HCEC 1CT (cell line): Measurements from ENCODE around the gene RCBTB1.
"Not testable (repeated sequence)": the region's sequence is repeated elsewhere in the genome, so short reads cannot be mapped to it uniquely, and the experiment has no call there.

ENCODE experiments used
- DNase-seq: peaks from one replicate; pipeline ENCODE4 v3.0.0-alpha.2; 2017

The RCBTB1 gene

DNA sequence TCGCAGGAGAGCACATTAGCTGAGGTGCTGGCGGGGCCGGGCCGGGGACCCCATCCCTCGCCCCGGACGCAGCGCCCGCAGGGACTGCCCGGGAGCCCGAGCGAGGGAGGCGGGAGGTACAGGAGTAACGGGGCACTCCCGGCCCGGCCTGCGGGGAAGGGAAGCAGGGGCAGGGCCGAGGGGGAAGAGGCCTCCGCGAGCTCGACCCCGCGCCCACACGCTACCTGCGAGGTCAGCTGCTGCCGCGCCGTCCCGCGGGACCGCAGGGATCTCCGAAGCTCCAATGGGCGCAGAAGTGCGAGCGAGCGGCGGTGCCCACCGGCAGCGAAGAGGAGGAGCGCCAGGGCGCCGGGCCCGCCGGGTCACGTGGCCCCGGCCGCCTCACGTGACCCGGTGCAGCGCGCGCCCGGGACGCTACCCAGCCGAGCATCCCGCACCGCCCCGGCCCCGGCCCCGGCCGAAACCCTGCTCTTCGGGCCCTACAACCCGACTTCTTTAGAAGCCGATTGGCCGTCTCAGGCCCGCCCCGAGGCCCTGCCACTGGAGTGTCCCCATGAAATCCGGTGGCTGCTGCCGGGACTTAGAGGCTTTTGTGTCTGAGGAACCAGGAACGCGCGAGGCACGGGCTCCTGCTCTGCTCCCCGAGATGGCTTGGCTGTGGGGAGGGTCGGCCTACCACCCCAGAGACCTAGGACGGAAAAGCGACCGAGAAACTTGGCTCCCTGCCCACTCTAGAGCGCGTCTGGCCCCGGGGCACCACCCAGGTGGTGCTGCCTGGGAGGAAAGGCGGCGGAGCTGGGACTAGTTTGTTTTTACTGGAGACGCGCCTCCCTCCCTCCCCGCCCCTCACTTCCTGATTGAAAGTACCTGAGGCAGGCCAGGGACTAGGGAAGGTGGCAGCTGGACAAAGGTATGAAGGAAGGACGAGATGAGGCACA is at the start of gene RCBTB1:
Gene RCBTB1, minus strand, starts transcription at position 339 of the 938 bp plus-strand sequence. CDS start 18,279 bp downstream, outside the sequence.
- peak; percentile 63 for DNase-seq

DNA sequence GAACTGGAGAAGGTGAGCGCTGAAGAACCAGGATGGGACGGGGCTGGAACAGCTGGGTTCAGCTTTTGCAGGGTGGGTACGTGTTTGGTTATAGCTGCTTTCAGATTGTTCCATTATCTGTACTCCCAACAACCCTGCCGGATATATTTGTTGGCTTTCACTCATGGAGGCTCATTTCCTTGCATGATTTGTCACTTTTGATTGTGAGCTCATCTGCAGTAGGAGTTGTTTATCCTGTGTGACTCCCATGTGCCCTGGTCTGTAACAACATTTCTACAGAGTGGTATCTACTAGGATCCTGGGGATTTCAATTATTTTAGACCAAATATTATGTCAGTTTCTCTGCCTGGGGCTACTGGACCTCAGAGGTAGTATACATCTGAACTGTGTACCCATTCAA is 48.4 kb upstream of the RCBTB1 start:
- DNase-seq: no peak

DNA sequence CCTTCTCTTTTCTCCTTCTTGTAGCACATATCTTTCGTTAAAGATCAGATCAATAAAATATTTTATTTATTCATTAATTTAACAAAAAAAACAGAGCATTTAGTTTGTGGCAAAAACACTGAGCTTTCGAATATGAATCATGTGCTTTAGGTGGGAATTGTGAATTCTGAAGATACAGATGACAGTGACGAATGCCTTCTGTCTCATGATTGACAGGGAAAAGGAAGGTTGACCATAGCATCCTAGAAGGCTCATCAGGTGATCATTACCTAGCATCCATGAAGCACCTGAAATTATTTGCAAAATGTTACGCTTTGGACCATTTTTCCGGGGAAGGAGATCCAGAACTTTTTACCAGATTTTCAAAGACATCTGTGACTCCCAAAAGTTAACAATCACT is 46.8 kb upstream of the RCBTB1 start:
- no peak for DNase-seq

DNA sequence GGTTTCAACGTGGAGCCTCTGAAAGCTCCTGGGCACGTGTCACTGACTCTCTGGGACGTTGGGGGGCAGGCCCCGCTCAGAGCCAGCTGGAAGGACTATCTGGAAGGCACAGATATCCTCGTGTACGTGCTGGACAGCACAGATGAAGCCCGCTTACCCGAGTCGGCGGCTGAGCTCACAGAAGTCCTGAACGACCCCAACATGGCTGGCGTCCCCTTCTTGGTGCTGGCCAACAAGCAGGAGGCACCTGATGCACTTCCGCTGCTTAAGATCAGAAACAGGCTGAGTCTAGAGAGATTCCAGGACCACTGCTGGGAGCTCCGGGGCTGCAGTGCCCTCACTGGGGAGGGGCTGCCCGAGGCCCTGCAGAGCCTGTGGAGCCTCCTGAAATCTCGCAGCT is 45.2 kb upstream of the RCBTB1 start:
- DNase-seq: no peak

DNA sequence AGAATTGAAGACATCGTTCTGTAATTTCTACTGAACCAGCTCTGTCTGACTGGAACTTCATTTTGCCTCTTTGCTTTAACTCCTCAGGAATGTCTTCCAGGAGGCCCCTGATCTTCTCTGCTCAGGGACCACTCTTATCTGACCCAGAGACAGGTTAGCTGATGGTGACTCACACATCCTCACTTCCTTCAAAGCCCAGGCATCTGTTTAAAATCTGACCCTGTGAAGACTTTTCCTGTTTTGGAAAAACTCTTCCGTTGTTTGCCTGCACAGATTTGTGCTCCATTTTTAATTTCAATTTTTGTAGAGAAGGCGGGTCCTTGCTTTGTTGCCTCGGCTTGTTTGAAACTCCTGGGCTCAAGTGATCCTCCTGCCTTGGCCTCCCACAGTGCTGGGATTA is 44.6 kb upstream of the RCBTB1 start:
- peak; percentile 11 for DNase-seq

DNA sequence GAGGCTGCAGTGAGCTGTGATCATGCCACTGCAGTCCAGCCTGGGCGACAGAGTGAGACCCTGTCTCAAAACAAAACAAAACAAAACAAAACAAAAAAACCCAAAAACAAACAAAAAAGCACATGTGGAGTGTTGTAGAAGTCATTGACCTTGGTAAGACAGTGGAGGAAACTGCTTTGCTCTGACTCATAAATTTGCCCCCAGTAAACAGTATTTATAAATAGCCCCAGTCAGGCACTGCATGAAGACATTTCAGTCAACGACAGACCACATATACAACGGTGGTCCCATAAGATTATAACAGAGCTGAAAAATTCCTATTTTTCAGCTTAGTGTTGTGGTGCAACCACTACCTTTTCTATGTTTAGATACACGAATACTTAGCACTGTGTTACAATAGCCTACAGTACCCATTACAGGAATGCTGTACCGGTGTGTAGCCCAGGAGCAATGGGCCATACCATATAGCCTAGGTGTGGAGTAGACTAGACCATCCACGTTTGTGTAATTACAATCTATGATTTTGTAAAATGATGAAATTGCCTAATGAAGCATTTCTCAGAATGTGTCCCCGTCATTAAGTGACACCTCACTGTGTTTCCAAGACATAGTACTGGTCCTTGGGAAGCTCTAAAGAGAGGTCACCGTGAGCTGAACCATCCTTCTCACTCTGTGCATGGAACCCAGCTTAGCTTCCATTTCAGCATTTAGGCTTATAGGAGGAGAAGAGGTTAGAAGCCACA is 44.0 kb upstream of the RCBTB1 start:
- DNase-seq: no peak

DNA sequence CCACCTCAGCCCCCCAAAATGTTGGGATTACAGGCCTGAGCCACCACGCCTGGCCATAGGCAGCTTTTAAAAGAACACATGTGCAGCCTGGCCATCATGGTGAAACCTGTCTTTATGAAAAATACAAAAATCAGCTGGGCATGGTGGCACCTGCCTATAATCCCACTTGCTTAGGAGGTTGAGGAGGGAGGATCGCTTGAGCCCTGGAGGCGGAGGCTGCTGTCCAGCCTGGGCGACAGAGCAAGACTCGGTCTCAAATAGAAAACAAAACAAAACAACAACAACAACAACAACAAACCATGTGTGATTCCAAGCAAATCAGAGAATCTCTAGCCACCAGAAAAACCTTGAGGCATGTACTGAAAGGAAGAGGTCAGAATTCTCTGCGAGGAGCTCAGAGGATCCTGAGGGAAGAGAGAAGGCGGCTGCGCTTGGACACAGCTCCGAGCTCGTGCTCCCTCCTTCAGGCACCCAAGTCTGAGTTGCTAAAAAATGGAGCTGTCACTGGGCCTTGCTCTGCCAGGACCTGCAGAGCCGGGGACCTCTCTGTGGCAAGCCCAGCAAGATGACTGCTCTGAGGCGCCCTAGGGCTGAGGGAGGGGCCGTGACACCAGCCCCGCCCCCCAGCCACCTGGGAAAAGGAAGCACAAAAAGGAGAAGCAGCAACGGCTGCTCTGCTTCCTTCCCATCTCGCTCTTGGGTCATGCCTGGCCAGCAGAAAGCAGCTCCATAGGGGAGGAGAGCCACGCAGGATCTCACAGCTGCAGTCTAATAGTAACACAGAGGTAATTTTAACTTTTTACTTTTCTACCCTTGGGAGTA is 42.7 kb upstream of the RCBTB1 start, which contains the start of gene ARL11:
Gene ARL11, plus strand, starts transcription at position 677 of the 822 bp plus-strand sequence. CDS start 1,941 bp downstream, outside the sequence.
- DNase-seq: no peak

DNA sequence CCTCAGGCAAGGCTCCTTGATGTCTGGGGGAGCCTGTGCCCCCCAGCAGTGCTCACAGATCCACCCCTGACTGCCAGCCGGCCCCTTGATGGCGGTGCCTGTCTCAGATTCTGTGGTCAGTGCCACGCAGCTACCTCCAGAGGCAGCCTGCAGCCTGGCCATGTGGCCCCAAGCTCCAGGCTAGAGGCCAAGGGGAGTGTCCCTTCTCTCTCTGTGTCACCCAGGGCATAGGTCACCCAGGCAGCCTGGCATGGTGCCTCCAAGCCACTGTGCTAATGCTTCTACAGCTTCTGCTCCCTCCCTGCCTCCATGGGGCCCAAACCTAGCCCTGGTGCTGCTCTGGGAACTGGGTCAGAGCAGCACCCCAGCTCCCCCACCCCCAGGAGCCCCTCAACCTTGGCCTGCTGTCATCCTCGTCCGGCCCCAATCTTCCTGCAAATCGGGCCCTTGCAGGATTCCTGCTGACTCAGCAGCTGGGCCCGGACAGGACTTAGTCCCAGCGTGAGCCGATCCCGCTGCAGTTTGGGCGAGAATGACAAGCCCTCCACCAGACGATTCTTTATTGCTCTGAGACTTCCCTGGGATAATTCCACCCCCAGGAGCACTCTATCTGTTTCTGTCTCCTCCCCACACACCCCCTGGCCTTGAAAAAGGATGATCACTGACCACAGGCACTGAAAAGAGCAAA is 40.2 kb upstream of the RCBTB1 start:
- peak; percentile 8 for DNase-seq

DNA sequence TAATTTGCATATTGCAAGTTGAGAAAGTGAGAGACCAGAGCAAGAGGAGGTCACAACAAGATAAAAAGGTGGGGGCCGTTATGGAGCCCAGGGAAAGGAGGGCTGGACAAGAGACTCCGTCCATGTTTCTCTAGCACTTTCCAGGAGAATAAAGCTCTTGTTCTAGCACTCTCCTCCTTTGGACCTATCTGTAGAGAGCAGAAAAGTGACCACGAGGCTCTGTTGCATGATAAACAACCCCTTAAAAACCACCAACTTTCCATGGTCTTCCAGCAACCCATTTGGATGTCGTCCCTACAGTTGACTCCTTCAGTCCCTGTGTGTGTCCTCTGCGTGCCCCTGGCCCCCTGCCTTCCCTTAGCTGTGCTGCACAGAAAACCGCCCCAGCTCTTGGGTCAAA is 38.9 kb upstream of the RCBTB1 start:
- no peak for DNase-seq

DNA sequence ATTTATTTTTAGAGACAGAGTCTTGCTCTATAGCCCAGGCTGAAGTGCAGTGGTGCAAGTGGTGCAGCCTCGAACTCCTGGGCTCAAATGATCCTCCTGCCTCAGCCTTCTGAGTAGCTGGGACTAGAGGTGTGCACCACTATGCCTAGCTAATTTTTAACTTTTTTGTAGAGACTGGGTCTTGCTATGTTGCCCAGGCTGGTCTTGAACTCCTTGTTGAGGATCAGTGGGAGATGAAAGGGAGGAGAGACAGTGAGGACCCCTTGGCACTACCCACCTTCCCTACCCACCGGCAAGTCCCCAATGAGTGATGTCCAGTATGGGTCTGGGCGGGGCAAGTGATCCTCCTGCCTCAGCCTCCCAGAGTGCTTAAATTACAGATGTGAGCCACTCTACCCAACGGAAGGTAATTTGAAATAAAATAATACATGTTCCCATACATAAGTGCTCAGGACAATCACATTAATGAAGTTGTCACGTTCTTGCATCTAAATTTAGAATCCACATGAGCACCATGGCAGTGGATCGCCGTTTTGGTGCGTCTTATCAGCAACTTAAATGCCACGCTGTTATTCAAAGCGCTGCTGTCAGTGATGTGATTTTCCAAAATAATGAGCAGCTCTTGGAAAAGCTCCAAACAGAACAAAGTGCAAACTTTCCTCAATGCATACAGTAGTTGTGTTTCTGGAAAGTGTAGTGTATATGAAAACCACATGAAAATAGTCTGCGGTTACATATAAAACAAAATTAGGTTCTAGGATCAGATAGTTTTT is 37.0 kb upstream of the RCBTB1 start:
- no peak for DNase-seq

DNA sequence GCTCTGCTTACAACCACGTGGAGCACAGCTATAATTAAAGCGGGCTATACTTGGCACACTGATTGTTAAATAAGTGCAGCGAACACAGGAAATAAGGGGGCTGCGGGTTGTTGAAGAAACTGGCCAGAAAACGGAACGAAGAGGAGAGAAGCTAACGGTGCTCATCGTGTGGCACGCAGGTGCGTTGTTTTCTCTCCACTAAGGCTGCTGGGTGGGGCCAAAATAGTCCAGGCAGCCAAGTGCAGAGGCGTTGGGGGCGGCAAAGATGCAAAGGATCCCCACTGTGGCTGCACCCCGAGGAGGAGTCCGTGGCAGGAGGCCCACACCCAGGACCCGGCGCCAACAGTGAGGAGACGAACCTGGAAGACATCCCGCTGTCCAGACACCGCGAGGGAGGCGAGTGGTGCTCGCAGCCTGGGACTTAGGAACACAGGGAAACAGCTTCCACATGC is 34.8 kb upstream of the RCBTB1 start:
- no peak for DNase-seq

DNA sequence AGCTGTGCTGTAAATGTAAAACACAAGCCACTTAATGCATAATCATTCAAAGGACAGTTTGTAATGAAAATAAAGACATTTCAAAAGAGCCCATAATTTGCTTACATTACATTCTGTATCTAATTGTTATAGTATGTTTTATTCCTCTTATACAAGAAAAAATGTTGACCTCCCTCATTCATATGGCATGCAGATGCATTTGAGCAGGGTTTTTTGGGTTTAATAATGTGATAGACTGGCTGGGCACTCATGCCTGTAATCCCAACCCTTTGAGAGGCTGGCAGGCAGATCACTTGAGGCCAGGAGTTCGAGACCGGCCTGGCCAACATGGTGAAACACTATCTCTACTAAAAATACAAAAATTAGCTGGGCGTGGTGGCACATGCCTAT is 31.3 kb upstream of the RCBTB1 start:
- DNase-seq: no peak

DNA sequence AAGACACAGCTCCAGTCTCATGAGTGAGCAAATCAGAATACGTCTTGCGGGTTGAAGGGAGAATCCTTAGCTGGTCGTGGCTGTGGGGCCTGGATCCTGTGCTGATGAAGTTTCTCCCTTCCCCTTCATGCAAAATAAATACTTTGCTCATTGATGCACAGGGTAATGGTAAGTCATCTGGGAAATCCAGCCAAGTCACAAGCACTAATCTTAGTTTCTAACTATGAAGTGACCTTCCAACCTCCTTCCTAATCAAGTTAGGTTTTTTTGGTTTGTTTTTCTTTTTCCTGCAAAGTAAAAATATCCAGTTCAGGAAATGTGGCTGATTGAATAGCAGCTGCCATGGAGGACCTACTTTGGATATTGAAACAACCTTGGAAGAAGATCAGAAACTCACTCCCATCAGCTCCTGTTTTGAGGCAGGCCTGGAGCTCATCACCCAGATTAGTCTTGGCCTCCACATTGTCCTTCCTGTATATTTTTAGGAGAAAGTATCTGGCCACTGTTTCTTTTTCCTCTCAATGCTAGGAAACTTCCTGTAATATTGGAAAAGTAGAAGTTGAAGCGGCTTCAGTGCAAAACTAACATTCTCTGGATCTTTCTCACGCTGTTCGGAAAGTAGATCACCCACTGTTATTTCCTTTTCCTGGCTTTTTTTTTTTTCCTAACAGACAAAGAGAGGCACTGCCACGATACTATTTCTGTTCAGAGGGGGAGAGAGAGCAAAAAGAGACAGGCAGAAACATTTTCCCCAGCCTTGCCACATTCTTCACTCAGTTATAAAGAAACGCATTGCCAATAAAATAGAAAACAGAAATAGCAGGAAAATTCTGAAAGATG is 30.7 kb upstream of the RCBTB1 start:
- no peak for DNase-seq

DNA sequence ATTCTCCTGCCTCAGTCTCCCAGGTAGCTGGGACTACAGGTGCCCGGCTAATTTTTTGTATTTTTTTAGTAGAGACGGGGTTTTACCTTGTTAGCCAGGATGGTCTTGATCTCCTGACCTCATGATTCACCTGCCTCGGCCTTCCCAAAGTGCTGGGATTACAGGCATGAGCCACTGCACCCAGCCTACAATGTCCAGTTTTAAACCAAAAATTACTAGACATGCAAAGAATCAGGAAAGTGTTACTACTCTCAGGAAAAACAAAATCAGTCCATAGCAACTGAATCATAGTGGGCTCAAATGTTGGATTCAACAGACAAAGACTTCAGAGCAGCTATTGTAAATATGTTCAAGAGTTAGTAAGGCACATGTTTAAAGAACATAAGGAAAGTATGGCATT is 26.7 kb upstream of the RCBTB1 start:
- DNase-seq: not testable (repeated sequence)

DNA sequence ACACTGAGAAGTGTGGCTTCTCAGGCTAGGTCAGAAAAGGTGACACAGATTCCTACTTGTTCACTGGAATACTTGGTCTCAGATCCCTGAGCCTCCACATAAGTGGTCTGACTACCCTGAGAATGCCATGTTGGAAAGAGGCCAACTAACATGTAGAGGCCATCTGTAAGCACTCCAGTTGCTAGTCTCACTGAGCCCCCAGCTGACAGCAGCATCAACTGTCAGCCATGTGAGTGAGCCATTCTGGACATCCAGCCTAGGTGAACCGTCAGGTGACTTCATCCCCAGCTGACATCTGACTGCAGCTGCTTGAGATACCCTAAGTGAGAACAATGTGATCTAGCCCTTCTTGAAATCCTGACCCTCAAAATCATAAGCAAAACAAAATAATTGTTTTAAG is 24.8 kb upstream of the RCBTB1 start:
- no peak for DNase-seq

DNA sequence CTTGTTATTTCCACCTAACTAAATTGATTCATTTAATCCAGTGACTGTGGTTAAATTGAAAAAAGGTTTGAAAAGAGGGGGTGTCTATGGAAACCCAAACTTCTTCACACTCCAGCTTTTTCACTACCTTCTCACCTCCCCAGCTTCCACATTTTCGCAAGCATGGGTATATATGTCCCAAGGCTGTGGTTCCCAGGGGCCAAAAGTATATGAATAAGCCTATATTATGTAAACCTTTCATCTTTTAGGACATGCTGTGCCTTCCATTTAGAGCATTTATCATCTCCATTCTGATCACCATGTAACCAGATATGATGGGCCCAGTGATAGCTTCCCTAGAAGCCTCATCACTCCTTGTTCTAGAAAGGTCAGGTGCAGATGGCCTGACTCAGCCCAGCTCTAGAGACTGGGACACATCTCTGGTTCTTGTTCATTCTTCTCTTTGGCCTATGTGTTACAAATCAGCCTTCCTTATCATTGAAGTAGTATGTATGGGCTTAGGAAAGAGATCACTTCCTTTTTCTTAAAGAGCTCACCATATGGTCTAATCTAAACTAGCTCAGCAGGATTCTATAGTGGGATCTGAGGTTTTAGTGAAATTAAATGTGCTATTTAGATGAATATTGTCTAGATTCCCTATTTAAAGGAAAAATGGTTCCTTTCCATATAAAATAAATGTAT is 23.4 kb upstream of the RCBTB1 start:
- DNase-seq: no peak

DNA sequence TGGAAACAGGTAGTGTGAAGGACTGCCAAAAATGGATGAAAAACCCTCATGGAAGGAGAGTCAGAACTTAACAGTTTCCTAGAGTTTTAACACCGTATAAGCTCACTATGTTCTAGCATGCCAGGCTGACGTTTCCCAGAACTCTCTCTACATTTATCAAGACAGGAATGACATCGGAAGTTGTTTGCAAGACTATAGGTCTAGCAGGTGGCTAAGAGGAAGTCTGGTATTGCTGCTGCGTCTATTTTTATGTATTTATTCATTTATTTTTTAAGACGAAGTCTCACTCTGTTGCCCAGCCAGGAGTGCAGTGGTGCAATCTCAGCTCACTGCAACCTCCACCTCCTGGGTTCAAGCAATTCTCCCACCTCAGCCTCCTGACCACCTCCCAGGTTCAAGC is 22.4 kb upstream of the RCBTB1 start:
- no peak for DNase-seq

DNA sequence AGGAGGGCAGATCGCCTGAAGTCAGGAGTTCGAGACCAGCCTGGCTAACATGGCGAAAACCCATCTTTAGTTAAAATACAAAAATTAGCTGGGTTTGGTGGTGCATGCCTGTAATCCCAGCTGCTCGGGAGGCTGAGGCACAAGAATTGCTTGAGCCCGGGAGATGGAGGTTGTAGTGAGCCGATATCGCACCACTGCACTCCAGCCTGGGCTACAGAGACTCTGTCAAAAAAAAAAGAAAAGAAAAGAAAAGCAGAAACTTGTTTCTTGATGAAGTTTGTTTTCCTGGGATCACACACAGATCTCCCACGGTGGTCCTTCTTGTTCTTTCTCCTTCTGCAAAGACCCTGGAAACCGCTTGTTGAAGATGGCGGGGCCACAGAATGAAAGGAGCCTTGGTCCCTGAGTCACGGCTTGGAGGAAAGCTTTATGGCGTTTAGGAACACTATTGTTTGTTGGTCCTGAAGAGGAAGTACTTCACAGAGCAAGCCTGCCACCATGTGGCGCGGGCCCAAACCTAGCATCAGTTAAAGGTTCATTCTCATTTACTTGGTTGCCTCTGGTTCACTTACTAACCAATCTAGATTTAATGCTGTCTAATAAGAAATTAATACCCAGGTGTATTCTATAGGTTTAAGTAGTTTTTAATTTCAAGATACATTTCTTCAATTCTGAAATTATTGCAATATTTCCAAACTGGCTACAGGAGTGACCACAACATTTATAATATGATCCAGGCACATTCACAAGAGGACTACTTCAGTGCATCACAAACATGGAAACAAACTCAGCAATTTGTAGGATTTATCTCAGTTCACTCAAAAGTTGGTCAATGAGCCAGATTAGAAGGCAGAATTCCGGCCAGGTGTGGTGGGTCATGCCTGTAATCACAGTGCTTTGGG is 21.6 kb upstream of the RCBTB1 start:
- peak; percentile 90 for DNase-seq

DNA sequence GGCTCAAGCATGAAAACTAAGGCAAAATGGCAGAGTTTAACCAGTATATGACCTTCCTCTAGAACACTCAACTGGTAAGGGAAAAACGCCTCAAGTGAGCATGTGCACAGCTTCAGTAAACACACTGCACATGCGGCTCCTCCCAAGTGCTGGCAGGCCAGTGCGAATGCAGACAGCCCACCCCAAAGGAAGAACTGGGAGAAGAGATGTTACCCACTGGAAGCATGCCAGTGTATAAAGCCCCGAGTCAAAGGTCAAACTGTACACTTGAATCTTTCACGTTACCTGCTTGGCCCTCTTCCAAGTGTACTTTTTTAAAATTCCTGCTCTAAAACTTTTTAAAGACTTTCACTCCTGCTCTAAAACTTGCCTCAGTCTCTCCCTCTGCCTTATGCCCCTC is 19.2 kb upstream of the RCBTB1 start:
- DNase-seq: no peak
